Activated gamma-delta T cell (primary cell): ENCODE results near the gene OR2H1.

Experiments
- DNase-seq: peaks from one replicate; lab custom pipeline; 2025; lab: John Stamatoyannopoulos, UW

The OR2H1 gene

DNA sequence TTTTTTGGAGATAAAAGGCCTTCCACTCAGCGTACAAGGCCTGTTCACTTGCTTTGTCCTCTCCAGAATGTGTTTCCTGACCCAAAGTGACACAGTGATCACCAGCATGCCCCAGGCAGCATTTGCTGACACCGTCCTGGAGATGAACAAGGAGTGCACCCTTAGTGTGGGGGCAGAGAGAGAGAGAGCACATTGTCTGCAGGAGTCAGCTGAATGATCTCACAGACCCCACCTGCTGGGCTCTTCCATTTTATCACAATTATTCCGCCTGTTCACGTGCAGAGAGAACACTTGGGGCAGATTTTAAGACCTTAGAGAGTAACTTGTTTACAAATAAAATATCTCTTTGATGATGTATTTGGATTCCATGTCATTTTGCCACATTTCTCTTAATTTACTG is 53.2 kb downstream of the OR2H1 start:
- no peak for DNase-seq

DNA sequence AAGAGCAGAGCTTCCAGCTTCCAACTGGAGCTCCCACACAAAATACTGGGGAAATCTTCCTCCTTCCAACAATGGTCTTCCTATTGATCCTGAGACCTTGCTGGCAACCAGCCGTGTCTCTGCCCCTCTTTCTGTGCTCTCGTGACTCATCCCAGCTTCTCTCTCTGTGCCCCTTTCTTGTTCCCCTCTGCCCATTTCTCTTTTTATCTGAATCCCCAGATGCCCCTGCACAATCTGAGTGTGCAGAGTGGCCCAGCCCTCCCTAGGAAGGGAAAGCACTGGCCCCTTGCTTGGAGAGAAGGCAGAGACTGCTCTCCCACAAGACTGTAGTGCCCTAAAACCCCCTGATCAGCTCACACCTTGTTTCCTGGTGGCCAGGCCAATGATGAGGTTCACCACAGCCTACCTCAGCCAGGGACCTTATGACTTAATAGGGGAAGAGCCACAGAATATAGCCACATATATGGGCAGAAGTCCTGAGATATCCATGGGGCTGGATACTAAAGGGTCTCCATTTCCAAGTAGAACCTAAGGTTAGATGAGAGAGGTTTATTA is 53.9 kb downstream of the OR2H1 start:
- no peak for DNase-seq
